Heart right ventricle (tissue), 16 donors: ENCODE measurements around the gene ZNF423. TPM values are rescaled to one million over a fixed set of nuclear protein-coding genes. Genes with fewer than 3 reads are reported as not detected.

Experiments used
- ATAC-seq, 8 donors: fragments of 200-7000 bp; cut with Tn5 transposase; one replicate each; pipeline ENCODE4 v1.9.1; 2020; ENCODE audit warnings: mild to moderate bottlenecking in 8 of 8, moderate library complexity in 8 of 8, moderate number of reproducible peaks in 1 of 8
- DNase-seq, 2 donors: peaks; one replicate each; pipeline ENCODE4 v3.0.0-alpha.2; 2020
- H3K27ac ChIP-seq, 10 donors: fragments of 200-600 bp; sonication (generic) in 2 of 10; one replicate each; pipeline versions ENCODE4 v1.5.0 to v1.8.0; 2020 to 2022; ENCODE audit warnings: mild to moderate bottlenecking in 3 of 10
- H3K27me3 ChIP-seq, 7 donors: fragments of 200-600 bp; one replicate each; pipeline ENCODE4 v1.8.0; 2021 to 2022; ENCODE audit warnings: mild to moderate bottlenecking in 2 of 7
- H3K36me3 ChIP-seq, 9 donors: fragments of 200-600 bp; sonication (generic) in 1 of 9; one replicate each; pipeline versions ENCODE4 v1.5.0 to v1.8.0; 2020 to 2022; ENCODE audit warnings: mild to moderate bottlenecking in 2 of 9
- H3K4me1 ChIP-seq, 9 donors: fragments of 200-600 bp; sonication (generic) in 1 of 9; one replicate each; pipeline versions ENCODE4 v1.5.0 to v1.8.0; 2020 to 2022; ENCODE audit warnings: mild to moderate bottlenecking in 4 of 9
- H3K4me3 ChIP-seq, 10 donors: fragments of 200-600 bp; sonication (generic) in 2 of 10; one replicate each; pipeline versions ENCODE4 v1.5.0 to v1.8.0; 2020 to 2022; ENCODE audit warnings: mild to moderate bottlenecking in 7 of 10, moderate library complexity in 2 of 10
- H3K9me3 ChIP-seq, 11 donors: fragments of 200-600 bp in 10 of 11; sonication (generic) in 2 of 11; one replicate each; pipeline versions ENCODE4 v1.5.0 to v1.8.0; 2013 to 2022; ENCODE audit warnings: mild to moderate bottlenecking in 2 of 11, control low read depth in 1 of 11, moderate library complexity in 1 of 11
- WGBS, 2 donors: extraction: QIAGEN DNeasy Blood & Tissue Kit; methylation state at CpG; one replicate each; pipeline ENCODE4 v1.1.7; 2013; ENCODE audit warnings: inconsistent platforms in 1 of 2; 5-methylcytosine and 5-hydroxymethylcytosine counted together
- intact Hi-C, 10 donors: fragments of 100-400 bp; cut with DNase I; formaldehyde crosslinking; loops; one replicate each; pipeline versions ENCODE4 v1.11.1 to v1.14.2; 2022
- polyA plus RNA-seq, 2 donors: library from polyadenylated mRNA; stranded (reverse); fragments of 200-250 nt; gene quantifications; one replicate each; pipeline ENCODE4 v1.2.3, GENCODE V29; 2013
- total RNA-seq, 10 donors: library from RNA; stranded (reverse); fragmentation: NEBNext Ultra II Directional in 3 of 10; extraction: Animal tissue kit (Norgen Biotek cat#: 25700) in 3 of 10; gene quantifications; one replicate each; pipeline versions ENCODE4 v1.2.1 to v1.2.4, GENCODE V29; 2021 to 2023
- TF ChIP-seq, protein P1 (sequence below), 9 donors: fragments of 200-600 bp; sonication (generic) in 2 of 9; IDR thresholded peaks; one replicate each; pipeline versions ENCODE4 v1.5.0 to v1.8.0; 2021 to 2022; ENCODE audit warnings: antibody characterized with exemption in 9 of 9, mild to moderate bottlenecking in 5 of 9, moderate library complexity in 1 of 9
- donor health status: Arrhythmogenic right ventricular cardiomyopathy.
- donor health status: ischemic (EF 13 %, LVEDD 7.1; RV severe dilation, severe dysfunction).
- donor health status: healthy with polysubstance abuse.
- donor health status: DM: no; HTN: yes; CAD: no.
- donor health status: DM: no; HTN: no; CAD: no.
- donor health status: ischemic (EF 25% LVEDD 6.9; RV normal size, moderate dysfunction).
- donor health status: ischemic (EF 25% LVEDD 5.7; RV mildly dilated, moderate dysfunction).
- donor health status: healthy.
- donor health status: DM: yes; HTN: yes; CAD: no.
- donor health status: Ischemic cardiomyopathy.
- donor health status: ischemic (EF 35%, LVEDD 5.7; RV mildly dilated, moderate dysfunction).
- donor health status: nonischemic (EF 11% LVEDD 7.7; RV severe dilation, severe dysfunction).
- donor health status: DM: yes; HTN: yes; CAD: no.
- donor health status: PGD.
- donor health status: ischemic (EF 29% LVEDD 5.4; RV normal size, mild dysfunction).
- donor health status: nonischemic (EF 23%, LVEDD 6.1; RV moderate dilation, normal function).

ZNF423 gene
- total and polyA plus RNA-seq, 12 donors: 2.6 to 10.6 (median 7.0) TPM

DNA sequence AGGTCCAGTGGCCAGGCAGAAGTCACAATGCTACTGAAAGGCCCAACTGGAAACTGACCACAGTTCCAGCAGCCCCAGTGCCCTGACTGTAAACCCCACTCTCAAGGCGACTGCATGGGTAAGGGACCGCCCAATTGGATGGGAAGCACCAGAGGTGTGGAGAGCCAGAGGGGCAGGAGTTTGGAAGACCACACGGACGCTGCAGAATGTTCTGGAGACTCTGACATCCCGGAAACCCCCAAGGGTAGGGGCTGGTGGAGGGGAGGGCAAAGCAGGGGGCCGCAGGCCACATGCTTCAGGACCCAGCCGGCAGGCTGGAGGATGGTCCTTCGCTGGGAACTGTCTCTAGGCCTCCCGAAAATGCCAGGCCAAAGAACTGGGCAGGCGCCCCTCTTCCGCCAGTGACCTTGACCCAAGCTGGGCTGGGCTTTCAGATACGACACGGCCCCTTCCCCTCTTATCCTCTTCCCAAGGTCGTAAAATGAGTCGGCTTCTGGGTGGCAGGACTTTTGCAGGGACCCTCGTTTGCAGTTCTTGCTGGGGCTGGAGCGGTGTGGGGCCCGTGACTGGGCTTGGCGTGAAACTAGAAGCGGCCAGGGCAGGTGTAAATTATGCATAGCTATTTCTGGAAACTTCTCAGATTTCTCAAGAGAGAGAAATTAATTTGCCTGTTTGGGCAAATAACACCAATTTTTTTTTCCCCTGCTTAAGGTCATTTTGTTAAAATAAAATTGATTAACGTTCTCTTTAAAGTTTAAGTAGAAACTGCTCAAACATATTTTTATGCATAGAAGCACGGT is 372.1 kb downstream of the ZNF423 start:
- intact Hi-C loops: no loop called here
- Histone ChIP-seq H3K4me3 (peak overlapping the region in 8 of 10 donors; percentile 13 to 33 (median 22)), H3K27ac (no peak overlapping the region), H3K9me3 (peaks cover 0 to 10% (median 0%) of the 10 kb centered on the region in 11 donors), H3K36me3 (no peaks in the 10 kb centered on the region), H3K27me3 (peaks cover 0 to 4% (median 0%) of the 10 kb centered on the region in 7 donors), H3K4me1 (peaks cover 0 to 12% (median 8%) of the 10 kb centered on the region in 9 donors)
- DNase-seq: no peak
- TF ChIP-seq, protein P1, sequence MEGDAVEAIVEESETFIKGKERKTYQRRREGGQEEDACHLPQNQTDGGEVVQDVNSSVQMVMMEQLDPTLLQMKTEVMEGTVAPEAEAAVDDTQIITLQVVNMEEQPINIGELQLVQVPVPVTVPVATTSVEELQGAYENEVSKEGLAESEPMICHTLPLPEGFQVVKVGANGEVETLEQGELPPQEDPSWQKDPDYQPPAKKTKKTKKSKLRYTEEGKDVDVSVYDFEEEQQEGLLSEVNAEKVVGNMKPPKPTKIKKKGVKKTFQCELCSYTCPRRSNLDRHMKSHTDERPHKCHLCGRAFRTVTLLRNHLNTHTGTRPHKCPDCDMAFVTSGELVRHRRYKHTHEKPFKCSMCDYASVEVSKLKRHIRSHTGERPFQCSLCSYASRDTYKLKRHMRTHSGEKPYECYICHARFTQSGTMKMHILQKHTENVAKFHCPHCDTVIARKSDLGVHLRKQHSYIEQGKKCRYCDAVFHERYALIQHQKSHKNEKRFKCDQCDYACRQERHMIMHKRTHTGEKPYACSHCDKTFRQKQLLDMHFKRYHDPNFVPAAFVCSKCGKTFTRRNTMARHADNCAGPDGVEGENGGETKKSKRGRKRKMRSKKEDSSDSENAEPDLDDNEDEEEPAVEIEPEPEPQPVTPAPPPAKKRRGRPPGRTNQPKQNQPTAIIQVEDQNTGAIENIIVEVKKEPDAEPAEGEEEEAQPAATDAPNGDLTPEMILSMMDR (IDR thresholded peaks at IDR 0.05): no peak
- 53 to 56% methylated on average over 22 of the region's 22 CpGs for WGBS, 2 donors
- peak in 3 of 8 donors; percentile 4 to 31 (median 6) for ATAC-seq

DNA sequence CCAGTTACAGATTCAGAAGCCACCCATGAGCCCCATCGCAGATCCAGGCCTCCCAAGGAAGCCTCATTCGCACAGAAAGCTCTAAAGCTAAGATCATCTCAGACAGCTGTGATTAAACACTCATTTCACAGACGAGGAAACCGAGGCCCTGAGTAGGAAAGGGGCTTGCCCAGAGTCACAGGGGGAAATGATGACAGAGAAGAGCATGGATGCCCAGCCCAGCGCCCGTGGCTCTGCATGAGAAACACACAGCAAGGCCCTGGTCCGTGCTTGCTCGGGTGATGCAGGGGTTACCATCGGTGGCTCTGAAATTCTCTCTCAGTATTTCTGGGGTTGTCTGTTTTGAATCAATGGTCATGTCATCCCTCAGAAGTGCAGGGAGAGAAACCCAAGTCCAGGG is 372.7 kb downstream of the ZNF423 start:
- no peak overlapping the region for H3K27ac ChIP-seq
- TF ChIP-seq, protein P1 (IDR thresholded peaks at IDR 0.05): no peak
- intact Hi-C loops: no loop called here
- H3K4me1 ChIP-seq: peaks cover 0 to 12% (median 8%) of the 10 kb centered on the region in 9 donors
- peaks cover 0 to 5% (median 0%) of the 10 kb centered on the region in 7 donors for H3K27me3 ChIP-seq
- DNase-seq: no peak
- peaks cover 0 to 10% (median 0%) of the 10 kb centered on the region in 11 donors for H3K9me3 ChIP-seq
- ATAC-seq: no peak
- no peaks in the 10 kb centered on the region for H3K36me3 ChIP-seq
- H3K4me3 ChIP-seq: no peak overlapping the region
- WGBS, 2 donors: 85 to 89% methylated on average over 9 of the region's 9 CpGs

DNA sequence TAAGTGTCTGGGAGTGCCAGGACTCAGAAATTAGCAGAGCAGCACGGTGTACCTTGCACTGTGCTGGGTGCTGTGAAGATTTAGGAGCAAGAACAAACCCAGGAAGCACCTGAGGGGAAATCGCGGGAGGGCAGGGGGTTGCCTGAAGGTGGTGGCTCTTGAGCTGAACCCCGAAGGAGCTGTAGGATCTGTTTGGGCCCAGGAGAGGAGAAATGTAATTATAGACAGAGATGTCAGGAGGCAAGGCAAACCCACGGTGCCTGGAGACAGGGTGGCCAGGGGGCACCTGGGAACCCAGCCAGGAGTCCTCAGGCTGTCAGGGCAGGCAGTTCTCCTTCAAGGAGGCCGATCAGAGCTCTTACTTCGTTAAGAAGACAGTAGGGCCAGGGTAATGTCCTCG is 373.2 kb downstream of the ZNF423 start:
- intact Hi-C loops: no loop called here
- Histone ChIP-seq H3K4me1 (peaks cover 0 to 12% (median 8%) of the 10 kb centered on the region in 9 donors), H3K4me3 (no peak overlapping the region), H3K36me3 (no peaks in the 10 kb centered on the region), H3K9me3 (peaks cover 0 to 10% (median 0%) of the 10 kb centered on the region in 11 donors), H3K27ac (no peak overlapping the region), H3K27me3 (peaks cover 0 to 9% (median 0%) of the 10 kb centered on the region in 7 donors)
- ATAC-seq: no peak
- 61 to 66% methylated on average over 8 of the region's 8 CpGs for WGBS, 2 donors
- TF ChIP-seq, protein P1 (IDR thresholded peaks at IDR 0.05): no peak
- no peak for DNase-seq

DNA sequence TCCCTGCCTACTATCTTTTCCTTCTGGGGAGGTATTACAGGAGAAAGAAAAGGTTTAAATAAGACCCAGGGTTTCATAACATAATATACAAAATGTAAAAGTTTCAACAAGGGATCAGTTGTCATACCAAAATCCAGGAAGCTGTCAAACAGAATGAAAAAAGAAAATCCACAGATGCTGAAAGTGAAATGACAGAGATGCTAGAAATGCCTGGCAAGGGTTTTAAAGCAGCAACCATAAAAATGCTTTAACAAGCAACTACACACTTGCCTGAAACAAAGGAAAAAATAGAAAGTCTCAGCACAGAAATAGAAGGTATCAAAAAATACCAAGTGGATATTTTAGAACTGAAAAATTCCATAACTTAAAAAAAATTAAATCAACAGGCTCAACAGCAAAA is 377.3 kb downstream of the ZNF423 start:
- TF ChIP-seq, protein P1 (IDR thresholded peaks at IDR 0.05): no peak
- Histone ChIP-seq H3K27ac (no peak overlapping the region), H3K36me3 (no peaks in the 10 kb centered on the region), H3K4me1 (peaks cover 0 to 3% (median under 1%) of the 10 kb centered on the region in 9 donors), H3K4me3 (no peak overlapping the region), H3K27me3 (peaks cover 0 to 24% (median 0%) of the 10 kb centered on the region in 7 donors), H3K9me3 (no peaks in the 10 kb centered on the region)
- DNase-seq (no peak), ATAC-seq (no peak)
- intact Hi-C loops: no loop called here
